Subcutaneous abdominal adipose tissue (tissue), 5 donors: ENCODE data around the gene GRIP1.
A peak's percentile ranks its signal among the peaks of the same experiment; 100 is the strongest.

Experiments
- H3K27ac ChIP-seq: one replicate; pipeline ENCODE4 v1.7.0; 2013; ENCODE audit warnings: low read depth, mild to moderate bottlenecking, inconsistent platforms, low read length, moderate library complexity
- H3K27me3 ChIP-seq, 5 donors: one replicate each; pipeline ENCODE4 v1.7.0; 2013; ENCODE audit warnings: low read length in 5 of 5, inconsistent platforms in 1 of 5; ENCODE audit not compliant: control insufficient read depth in 5 of 5, insufficient read depth in 4 of 5
- H3K36me3 ChIP-seq, 5 donors: one replicate each; pipeline ENCODE4 v1.7.0; 2013; ENCODE audit warnings: low read length in 5 of 5; ENCODE audit not compliant: control insufficient read depth in 5 of 5, insufficient read depth in 5 of 5
- H3K4me1 ChIP-seq, 5 donors: one replicate each; pipeline ENCODE4 v1.7.0; 2013; ENCODE audit warnings: low read length in 5 of 5, mild to moderate bottlenecking in 3 of 5, moderate library complexity in 1 of 5; ENCODE audit not compliant: control insufficient read depth in 5 of 5, insufficient read depth in 5 of 5
- H3K4me3 ChIP-seq, 5 donors: one replicate each; pipeline ENCODE4 v1.7.0; 2013; ENCODE audit warnings: low read length in 5 of 5, low read depth in 1 of 5
- H3K9ac ChIP-seq, 5 donors: one replicate each; pipeline ENCODE4 v1.7.0; 2013; ENCODE audit warnings: low read length in 5 of 5, mild to moderate bottlenecking in 4 of 5, moderate library complexity in 3 of 5
- H3K9me3 ChIP-seq, 5 donors: one replicate each; pipeline ENCODE4 v1.7.0; 2013; ENCODE audit warnings: low read length in 5 of 5; ENCODE audit not compliant: control insufficient read depth in 5 of 5
- donor health status: healthy.
- donor health status: healthy.
- donor health status: healthy.
- donor health status: healthy.
- donor health status: healthy.

Gene GRIP1

GRCh38 chr12:66678338-66679275 lies at the start of gene GRIP1:
Gene GRIP1 (minus strand): TSS chr12:66679076. CDS start chr12:66678904, 172 bp downstream.
- H3K4me1 ChIP-seq: peaks cover 0 to 12% (median 8%) of the 10 kb centered on the region in 5 donors
- H3K27ac ChIP-seq: peak within 1 kb of the TSS; percentile 38
- peak within 1 kb of the TSS in 2 of 5 donors; percentile 6 to 44 for H3K9ac ChIP-seq
- H3K9me3 ChIP-seq: no peaks in the 10 kb centered on the region
- H3K4me3 ChIP-seq: peak within 1 kb of the TSS; percentile 45 to 80 (median 52)
- no peaks in the 10 kb centered on the region for H3K36me3 ChIP-seq
- no peaks in the 10 kb centered on the region for H3K27me3 ChIP-seq

- Histone ChIP-seq H3K36me3 (no peaks in the 10 kb centered on the region), H3K27ac (no peak overlapping the region), H3K9ac (no peak overlapping the region), H3K4me3 (no peak overlapping the region), H3K9me3 (no peaks in the 10 kb centered on the region), H3K4me1 (no peaks in the 10 kb centered on the region), H3K27me3 (no peaks in the 10 kb centered on the region)
Observed at GRCh38 chr12:66726556-66726955, 47.7 kb upstream of the GRIP1 start.

DNA sequence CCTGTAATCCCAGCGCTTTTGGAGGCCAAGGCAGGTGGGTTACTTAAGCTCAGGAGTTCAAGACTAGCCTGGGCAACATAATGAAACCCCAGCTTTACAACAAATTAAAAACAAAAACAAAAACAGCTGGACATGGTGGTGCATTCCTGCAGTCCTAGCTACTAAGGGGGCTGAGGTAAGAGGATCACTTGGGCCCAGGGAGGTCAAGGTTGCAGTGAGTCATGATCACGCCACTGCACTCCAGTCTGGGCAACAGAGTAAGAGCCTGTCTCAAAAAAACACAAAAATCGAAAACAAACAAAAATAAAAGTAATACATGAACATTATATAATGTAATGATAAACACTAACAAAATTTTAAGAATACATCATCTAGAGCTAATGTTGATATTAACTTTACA lies 46.2 kb upstream of the GRIP1 start:
- H3K27me3 ChIP-seq: no peaks in the 10 kb centered on the region
- H3K27ac ChIP-seq: no peak overlapping the region
- no peaks in the 10 kb centered on the region for H3K36me3 ChIP-seq
- no peaks in the 10 kb centered on the region for H3K9me3 ChIP-seq
- H3K4me1 ChIP-seq: no peaks in the 10 kb centered on the region
- no peak overlapping the region for H3K4me3 ChIP-seq
- no peak overlapping the region for H3K9ac ChIP-seq

DNA sequence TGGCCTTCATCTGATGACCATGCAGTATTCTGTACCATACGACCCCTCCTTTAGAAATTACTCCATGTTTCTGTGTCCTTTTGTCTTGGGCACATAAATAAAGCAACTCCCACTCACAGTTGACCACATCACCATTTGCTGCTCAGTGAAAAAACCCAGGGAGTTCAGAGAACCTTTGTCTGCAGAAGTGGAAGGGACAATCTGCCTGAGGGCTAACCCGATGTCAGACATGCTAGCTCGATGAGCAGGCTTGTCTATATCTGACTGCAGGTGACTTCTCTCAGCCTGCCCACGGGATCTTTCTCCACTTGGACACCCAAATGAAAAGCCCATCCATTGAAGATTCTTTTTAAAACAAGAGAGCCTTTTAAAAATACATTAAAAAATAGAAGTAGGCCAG lies 45.7 kb upstream of the GRIP1 start:
- Histone ChIP-seq H3K36me3 (no peaks in the 10 kb centered on the region), H3K4me3 (no peak overlapping the region), H3K9me3 (no peaks in the 10 kb centered on the region), H3K27me3 (no peaks in the 10 kb centered on the region), H3K4me1 (no peaks in the 10 kb centered on the region), H3K9ac (no peak overlapping the region), H3K27ac (no peak overlapping the region)

DNA sequence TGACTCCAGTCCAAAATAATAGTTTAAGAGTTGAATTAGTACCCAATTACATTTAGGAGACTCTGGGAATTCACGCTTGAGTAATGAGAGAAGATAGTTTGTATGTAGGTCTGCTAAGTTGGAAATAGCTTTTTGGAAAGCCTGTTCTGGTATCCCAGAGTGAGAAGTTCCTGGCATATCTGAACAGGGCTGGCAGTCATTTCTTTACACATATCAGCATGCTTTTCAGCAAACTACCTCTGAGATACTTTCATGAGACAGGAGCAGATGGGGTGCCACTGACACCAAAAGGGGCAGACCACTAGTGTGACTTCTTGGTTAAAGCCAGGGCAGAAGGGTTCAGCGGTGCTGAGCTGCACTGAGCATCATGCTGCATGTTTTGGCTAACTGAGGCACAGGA lies 45.1 kb upstream of the GRIP1 start:
- H3K27me3 ChIP-seq: no peaks in the 10 kb centered on the region
- no peaks in the 10 kb centered on the region for H3K9me3 ChIP-seq
- no peak overlapping the region for H3K27ac ChIP-seq
- no peak overlapping the region for H3K4me3 ChIP-seq
- H3K36me3 ChIP-seq: no peaks in the 10 kb centered on the region
- no peak overlapping the region for H3K9ac ChIP-seq
- H3K4me1 ChIP-seq: no peaks in the 10 kb centered on the region

- Histone ChIP-seq H3K4me1 (no peaks in the 10 kb centered on the region), H3K27ac (no peak overlapping the region), H3K9ac (no peak overlapping the region), H3K36me3 (no peaks in the 10 kb centered on the region), H3K4me3 (no peak overlapping the region), H3K27me3 (no peaks in the 10 kb centered on the region), H3K9me3 (no peaks in the 10 kb centered on the region)
Observed at GRCh38 chr12:66719862-66720261, 41.0 kb upstream of the GRIP1 start.

GRCh38 chr12:66717036-66717673 lies 38.3 kb upstream of the GRIP1 start:
- Histone ChIP-seq H3K9ac (no peak overlapping the region), H3K9me3 (no peaks in the 10 kb centered on the region), H3K27ac (no peak overlapping the region), H3K27me3 (no peaks in the 10 kb centered on the region), H3K36me3 (no peaks in the 10 kb centered on the region), H3K4me3 (no peak overlapping the region), H3K4me1 (no peaks in the 10 kb centered on the region)

- Histone ChIP-seq H3K27ac (no peak overlapping the region), H3K9ac (no peak overlapping the region), H3K9me3 (no peaks in the 10 kb centered on the region), H3K27me3 (no peaks in the 10 kb centered on the region), H3K4me3 (no peak overlapping the region), H3K4me1 (no peaks in the 10 kb centered on the region), H3K36me3 (no peaks in the 10 kb centered on the region)
Observed at GRCh38 chr12:66716522-66716921, 37.6 kb upstream of the GRIP1 start.

DNA sequence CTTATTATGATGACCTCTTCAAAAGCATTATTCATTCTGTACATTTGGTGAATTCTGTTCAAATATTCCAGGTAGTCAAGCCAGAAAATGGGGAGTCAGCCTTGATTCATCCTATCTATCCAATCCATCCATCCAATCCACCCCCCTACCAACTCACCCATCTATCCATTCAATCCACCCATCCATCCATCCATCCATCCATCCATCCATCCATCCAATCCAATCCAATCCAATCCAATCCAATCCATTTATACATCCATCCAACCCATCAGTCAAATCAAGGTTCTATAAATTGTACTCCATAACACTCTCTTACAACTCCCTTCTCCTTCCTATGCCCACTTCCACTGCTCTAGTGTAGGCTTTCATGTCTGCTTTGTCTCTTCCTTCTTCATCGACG lies 35.8 kb upstream of the GRIP1 start:
- no peak overlapping the region for H3K9ac ChIP-seq
- no peaks in the 10 kb centered on the region for H3K9me3 ChIP-seq
- no peak overlapping the region for H3K27ac ChIP-seq
- H3K4me3 ChIP-seq: no peak overlapping the region
- H3K27me3 ChIP-seq: no peaks in the 10 kb centered on the region
- H3K4me1 ChIP-seq: no peaks in the 10 kb centered on the region
- no peaks in the 10 kb centered on the region for H3K36me3 ChIP-seq

DNA sequence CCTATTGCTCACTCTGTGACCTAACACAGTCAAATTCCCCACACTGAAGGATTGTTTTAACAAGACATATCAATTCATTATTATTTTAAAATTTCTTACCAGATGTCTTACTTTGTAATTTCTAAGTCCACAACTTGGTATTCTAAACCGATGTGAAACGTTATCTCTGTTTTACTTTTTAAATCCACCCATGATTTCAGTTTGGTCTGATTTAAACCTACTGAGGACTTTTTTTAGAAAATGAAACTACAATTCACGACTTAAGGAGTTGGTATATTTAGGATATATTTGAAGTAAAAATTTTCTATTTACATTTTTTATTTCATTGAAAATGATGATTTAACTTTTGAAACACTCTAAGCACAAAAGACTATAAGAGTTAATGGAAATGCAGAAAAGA lies 35.1 kb upstream of the GRIP1 start:
- peak overlapping the region in 1 of 5 donors; percentile 19 for H3K4me3 ChIP-seq
- H3K27me3 ChIP-seq: no peaks in the 10 kb centered on the region
- no peaks in the 10 kb centered on the region for H3K36me3 ChIP-seq
- no peaks in the 10 kb centered on the region for H3K9me3 ChIP-seq
- H3K27ac ChIP-seq: no peak overlapping the region
- H3K9ac ChIP-seq: peak overlapping the region in 1 of 5 donors; percentile 39
- H3K4me1 ChIP-seq: no peaks in the 10 kb centered on the region
